Loucy (cell line): ENCODE data around the gene CCDC93.

Experiments
- EZH2phosphoT487 ChIP-seq: fragments of 200-600 bp; IDR thresholded peaks from 2 replicates; pipeline ENCODE4 v1.6.1; 2018; ENCODE audit warnings: antibody characterized with exemption, mild to moderate bottlenecking, moderate library complexity, borderline replicate concordance
- TF ChIP-seq, protein P1 (sequence below): fragments of 200-600 bp; sonication (generic); conservative IDR thresholded peaks from 2 replicates; pipeline ENCODE4 v1.5.1; 2014; ENCODE audit warnings: mild to moderate bottlenecking, antibody characterized with exemption, low read length

DNA sequence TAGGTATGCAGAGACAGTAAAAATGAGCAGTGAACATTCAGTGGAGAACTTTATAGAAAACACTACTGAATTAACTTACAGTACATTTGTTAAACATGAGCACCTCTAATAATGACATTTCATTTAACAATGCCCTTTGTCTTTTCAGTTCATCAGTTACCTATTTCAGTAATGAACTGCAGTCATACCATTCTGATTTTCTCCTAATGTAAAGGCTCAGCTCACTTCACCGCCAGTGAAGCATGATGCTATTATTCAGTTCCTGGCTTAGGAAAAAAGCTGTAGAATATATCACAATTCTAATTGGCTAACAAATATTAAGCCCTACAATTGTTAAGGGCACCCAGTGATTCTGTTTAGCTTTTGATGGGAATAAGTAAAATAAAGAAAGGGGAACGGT, 37.1 kb upstream of the CCDC93 start:
- TF ChIP-seq, protein P1, sequence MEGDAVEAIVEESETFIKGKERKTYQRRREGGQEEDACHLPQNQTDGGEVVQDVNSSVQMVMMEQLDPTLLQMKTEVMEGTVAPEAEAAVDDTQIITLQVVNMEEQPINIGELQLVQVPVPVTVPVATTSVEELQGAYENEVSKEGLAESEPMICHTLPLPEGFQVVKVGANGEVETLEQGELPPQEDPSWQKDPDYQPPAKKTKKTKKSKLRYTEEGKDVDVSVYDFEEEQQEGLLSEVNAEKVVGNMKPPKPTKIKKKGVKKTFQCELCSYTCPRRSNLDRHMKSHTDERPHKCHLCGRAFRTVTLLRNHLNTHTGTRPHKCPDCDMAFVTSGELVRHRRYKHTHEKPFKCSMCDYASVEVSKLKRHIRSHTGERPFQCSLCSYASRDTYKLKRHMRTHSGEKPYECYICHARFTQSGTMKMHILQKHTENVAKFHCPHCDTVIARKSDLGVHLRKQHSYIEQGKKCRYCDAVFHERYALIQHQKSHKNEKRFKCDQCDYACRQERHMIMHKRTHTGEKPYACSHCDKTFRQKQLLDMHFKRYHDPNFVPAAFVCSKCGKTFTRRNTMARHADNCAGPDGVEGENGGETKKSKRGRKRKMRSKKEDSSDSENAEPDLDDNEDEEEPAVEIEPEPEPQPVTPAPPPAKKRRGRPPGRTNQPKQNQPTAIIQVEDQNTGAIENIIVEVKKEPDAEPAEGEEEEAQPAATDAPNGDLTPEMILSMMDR: no peak
- TF ChIP-seq EZH2phosphoT487: no peak
